K562 (cell line): Measurements from ENCODE around the gene SRSF5. TPM values are rescaled to one million over a fixed set of nuclear protein-coding genes. Genes with fewer than 3 reads are reported as not detected.

Experiments
- BRD4 ChIP-seq: fragments of 200-600 bp; sonication (generic); IDR thresholded peaks from 2 replicates; pipeline ENCODE4 v1.6.1; 2017; ENCODE audit warnings: inconsistent platforms
- CBX2 ChIP-seq: fragments of 200-600 bp; sonication (generic); IDR thresholded peaks from one replicate; pipeline ENCODE4 v1.6.1; 2012; ENCODE audit warnings: mild to moderate bottlenecking, low read length, inconsistent platforms; ENCODE audit not compliant: insufficient read depth, poor library complexity, severe bottlenecking
- CBX5 ChIP-seq: IDR thresholded peaks from 2 replicates; pipeline ENCODE4 v1.6.1; 2014; ENCODE audit warnings: low read depth, borderline replicate concordance
- CHCHD3 ChIP-seq: fragments of 250-450 bp; sonication (Bioruptor Pico); IDR thresholded peaks from 2 replicates; pipeline ENCODE4 v2.1.2; 2022; ENCODE audit warnings: mild to moderate bottlenecking
- CTCF ChIP-seq, 3 experiments: IDR thresholded peaks in 2 of 3; conservative IDR thresholded peaks in 1 of 3; 2 replicates each; pipeline ENCODE4 v1.5.1; 2011 to 2012; ENCODE audit warnings: low read length in 3 of 3, mild to moderate bottlenecking in 3 of 3, control low read depth in 2 of 3, improper control_type of control experiment in 1 of 3, inconsistent platforms in 1 of 3, low read depth in 1 of 3, mixed read lengths in 1 of 3, moderate library complexity in 1 of 3; ENCODE audit not compliant: insufficient read depth in 2 of 3
- DLX4 ChIP-seq: fragments of 250-450 bp; sonication (Bioruptor Pico); IDR thresholded peaks from 2 replicates; pipeline ENCODE4 v1.6.1; 2021; ENCODE audit warnings: mild to moderate bottlenecking
- ELK3 ChIP-seq: fragments of 450-650 bp; formaldehyde crosslinking; IDR thresholded peaks from 2 replicates; pipeline ENCODE4 v1.4.0; 2020; ENCODE audit warnings: mild to moderate bottlenecking
- GATAD2B ChIP-seq: fragments of 450-650 bp; IDR thresholded peaks from 2 replicates; pipeline ENCODE4 v1.6.1; 2017; ENCODE audit warnings: mild to moderate bottlenecking, borderline replicate concordance
- HMBOX1 ChIP-seq: sonication (generic); IDR thresholded peaks from 2 replicates; pipeline ENCODE4 v1.6.1; 2016
- HMG20A ChIP-seq: fragments of 450-650 bp; formaldehyde crosslinking; conservative IDR thresholded peaks from 2 replicates; pipeline ENCODE4 v1.4.0; 2020; ENCODE audit warnings: mild to moderate bottlenecking, mixed read lengths
- KLF10 ChIP-seq: fragments of 250-450 bp; sonication (Bioruptor Pico); IDR thresholded peaks from 2 replicates; pipeline ENCODE4 v1.6.1; 2021; ENCODE audit warnings: matching md5 sums
- NCOA4 ChIP-seq: fragments of 450-650 bp; IDR thresholded peaks from 2 replicates; pipeline ENCODE4 v1.6.1; 2018; ENCODE audit warnings: mild to moderate bottlenecking; ENCODE audit not compliant: partially characterized antibody
- NR2F6 ChIP-seq: fragments of 450-650 bp; formaldehyde crosslinking; IDR thresholded peaks from 2 replicates; pipeline ENCODE4 v1.4.0; 2020; ENCODE audit warnings: mild to moderate bottlenecking
- RAD21 ChIP-seq, 2 experiments: fragments of 250-450 bp in 1 of 2; fragments of 450-650 bp in 1 of 2; sonication (Bioruptor Pico) in 1 of 2; formaldehyde crosslinking in 1 of 2; IDR thresholded peaks in 1 of 2; conservative IDR thresholded peaks in 1 of 2; 2 replicates each; pipeline versions ENCODE4 v1.4.0 to v1.8.0; 2020 to 2022; ENCODE audit warnings: mild to moderate bottlenecking in 2 of 2, moderate library complexity in 1 of 2
- SAFB2 ChIP-seq: fragments of 200-400 bp; formaldehyde crosslinking; IDR thresholded peaks from 2 replicates; pipeline ENCODE4 v1.6.1; 2018; ENCODE audit warnings: borderline replicate concordance, low read length, low read depth, moderate library complexity; ENCODE audit not compliant: severe bottlenecking
- THRA ChIP-seq: fragments of 450-650 bp; IDR thresholded peaks from 2 replicates; pipeline ENCODE4 v1.6.1; 2017; ENCODE audit warnings: mild to moderate bottlenecking, moderate library complexity
- USF2 ChIP-seq: sonication (generic); formaldehyde crosslinking; IDR thresholded peaks from 2 replicates; pipeline ENCODE4 v1.5.0; 2020; ENCODE audit warnings: missing genetic modification reagents
- ZNF134 ChIP-seq: fragments of 250-450 bp; sonication (Bioruptor Pico); conservative IDR thresholded peaks from 2 replicates; pipeline ENCODE4 v1.4.0; 2020
- ZNF23 ChIP-seq: fragments of 250-450 bp; sonication (Bioruptor Pico); IDR thresholded peaks from 2 replicates; pipeline ENCODE4 v1.4.0; 2020; ENCODE audit warnings: mild to moderate bottlenecking
- ZNF589 ChIP-seq: fragments of 200-800 bp; sonication (Bioruptor generic); IDR thresholded peaks from 2 replicates; pipeline ENCODE4 v1.6.1; 2016; ENCODE audit warnings: low read depth, missing genetic modification characterization, missing compliant biosample characterization
- ZNF717 ChIP-seq: fragments of 250-450 bp; sonication (Bioruptor Pico); IDR thresholded peaks from 2 replicates; pipeline ENCODE4 v1.5.0; 2021
- ZNF75A ChIP-seq: fragments of 450-650 bp; formaldehyde crosslinking; IDR thresholded peaks from 2 replicates; pipeline ENCODE4 v1.4.0; 2020; ENCODE audit warnings: mild to moderate bottlenecking
- ZNF766 ChIP-seq: fragments of 200-800 bp; sonication (Bioruptor generic); conservative IDR thresholded peaks from 2 replicates; pipeline ENCODE4 v1.6.1; 2016; ENCODE audit warnings: missing genetic modification characterization, missing compliant biosample characterization
- polyA plus RNA-seq, 8 experiments: library from polyadenylated mRNA; depleted of rRNA in 4 of 8; stranded (reverse) in 5 of 8; unstranded in 3 of 8; fragments of >200 nt; fragmentation: Nextera tagmentation in 2 of 8; fragmentation: Illumina TruSeq in 1 of 8; extraction: Ambion mirVana in 2 of 8; extraction: Trizol in 1 of 8; gene quantifications; 2 replicates each; pipeline versions ENCODE4 v1.2.1 to v1.2.3, GENCODE V29; 2011 to 2014; ENCODE audit warnings: inconsistent platforms in 1 of 8, missing spikeins in 1 of 8
- total RNA-seq, 7 experiments: library from RNA; depleted of rRNA in 6 of 7; stranded (reverse); fragments of >200 nt in 6 of 7; fragmentation: Illumina TruSeq in 2 of 7; extraction: Trizol in 2 of 7; gene quantifications; 2 replicates each; pipeline versions ENCODE4 v1.2.1 to v1.2.3, GENCODE V29; 2011 to 2021; ENCODE audit warnings: low replicate concordance in 1 of 7

Gene SRSF5
- total and polyA plus RNA-seq, 9 of the 15 experiments (the other 6 are each of a cell fraction or from before 2014, with no cell fraction given) = 108 to 460 (median 212) TPM

- TF ChIP-seq DLX4 = no peak
- no peak for TF ChIP-seq BRD4
- no peak for TF ChIP-seq ZNF717 (CRISPR knock-in tag)
- peak; percentile 95 to 98 for TF ChIP-seq RAD21 (CRISPR knock-in tag; conservative IDR thresholded peaks at IDR 0.05 in 1 of 2, IDR thresholded peaks at IDR 0.05 in 1 of 2)
- no peak for TF ChIP-seq ZNF134 (CRISPR knock-in tag)
- no peak for TF ChIP-seq ELK3 (CRISPR knock-in tag)
- TF ChIP-seq CBX5 = no peak
- no peak for TF ChIP-seq NCOA4
- TF ChIP-seq ZNF589 (CRISPR knock-in tag) = no peak
- TF ChIP-seq GATAD2B = 0 out of 2 replicates have a peak, but pooled peaks have one; percentile 29
- TF ChIP-seq CTCF (IDR thresholded peaks at IDR 0.05 in 2 of 3, conservative IDR thresholded peaks at IDR 0.05 in 1 of 3; ENCODE audit: insufficient read depth in 2 of 3, low read depth in 1 of 3, low read length in 3 of 3) = peak; percentile 88 to 93 (median 89)
- no peak for TF ChIP-seq ZNF23 (CRISPR knock-in tag)
- no peak for TF ChIP-seq SAFB2
- TF ChIP-seq CHCHD3 (CRISPR knock-in tag) = no peak
- no peak for TF ChIP-seq ZNF766
- no peak for TF ChIP-seq KLF10
- no peak for TF ChIP-seq HMBOX1
- no peak for TF ChIP-seq CBX2
- TF ChIP-seq NR2F6 = no peak
- no peak for TF ChIP-seq HMG20A (CRISPR knock-in tag)
- no peak for TF ChIP-seq THRA
- no peak for TF ChIP-seq USF2
- TF ChIP-seq ZNF75A (CRISPR knock-in tag) = no peak
Measured at GRCh38 chr14:69726761-69727511, 40.0 kb upstream of the SRSF5 start (continued).
